Prostate gland (tissue), 2 donors: ENCODE data around the gene KLHL35.
A peak's percentile ranks its signal among the peaks of the same experiment; 100 is the strongest.

Experiments
- CTCF ChIP-seq, 4 experiments: fragments of 200-600 bp in 2 of 4; fragments of 450-650 bp in 2 of 4; sonication (generic) in 2 of 4; IDR thresholded peaks; 1 replicate in 3 of 4; 2 replicates in 1 of 4; pipeline ENCODE4 v1.5.1; 2016 to 2019; ENCODE audit warnings: antibody characterized with exemption in 4 of 4, mild to moderate bottlenecking in 2 of 4, moderate library complexity in 2 of 4
- POLR2A ChIP-seq: fragments of 450-650 bp; IDR thresholded peaks from one replicate; pipeline ENCODE4 v1.6.1; 2016; ENCODE audit warnings: antibody characterized with exemption, mild to moderate bottlenecking
- POLR2AphosphoS5 ChIP-seq: sonication (generic); formaldehyde crosslinking; IDR thresholded peaks from one replicate; pipeline ENCODE4 v1.6.1; 2017; ENCODE audit warnings: antibody characterized with exemption

DNA sequence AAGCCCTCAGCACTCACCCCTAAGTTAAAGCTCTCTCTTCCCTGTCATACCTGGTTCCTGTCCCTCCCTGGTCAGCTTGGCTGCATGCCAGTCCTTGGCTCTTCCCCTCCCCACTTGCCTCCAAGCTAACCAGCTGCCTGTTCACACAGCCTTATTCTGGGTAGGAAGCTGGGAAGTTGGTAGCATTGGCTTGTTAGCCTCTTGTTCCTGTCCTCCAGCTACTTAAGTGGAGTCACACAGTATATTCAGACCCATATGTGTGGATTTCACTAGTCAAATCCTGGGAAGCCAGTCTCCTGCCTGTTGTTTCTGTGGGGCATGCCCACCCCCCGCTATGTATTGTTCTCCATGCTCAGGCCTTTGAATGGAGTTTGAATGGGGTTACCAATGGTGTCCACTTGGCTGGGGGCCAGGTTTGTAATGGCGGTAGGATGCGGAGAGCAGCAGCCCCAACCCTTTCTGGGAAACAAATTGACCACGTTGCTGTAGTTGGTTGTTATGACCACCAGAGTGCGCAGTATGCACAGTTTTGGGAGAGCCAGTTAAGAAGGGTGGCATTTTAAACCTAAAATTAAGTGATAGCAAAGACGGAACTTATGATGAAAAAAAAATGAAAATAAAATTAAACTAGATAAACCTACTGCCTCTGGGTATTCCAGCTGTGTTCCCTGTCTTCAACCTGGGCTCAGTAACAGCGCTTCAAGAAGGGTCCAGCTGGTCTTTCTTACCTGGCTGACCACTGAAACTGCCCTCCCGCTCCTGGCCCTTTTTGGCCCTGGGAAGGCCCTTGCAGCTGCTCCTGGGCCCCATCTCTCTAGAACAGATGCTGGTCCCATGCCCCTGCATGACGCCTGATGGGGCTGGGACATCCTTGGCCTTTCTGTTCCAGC lies 44.4 kb downstream of the KLHL35 start:
- peak; percentile 61 to 79 (median 72) for TF ChIP-seq CTCF (IDR thresholded peaks at IDR 0.05)
- TF ChIP-seq POLR2A: no peak
- peak; percentile 5 for TF ChIP-seq POLR2AphosphoS5
